DMS 273 (cell line): ENCODE data around the gene PRTFDC1.

Experiments
- DNase-seq: peaks from one replicate; lab custom pipeline; 2025; ENCODE audit not compliant: unreplicated experiment; lab: John Stamatoyannopoulos, UW

The PRTFDC1 gene

DNA sequence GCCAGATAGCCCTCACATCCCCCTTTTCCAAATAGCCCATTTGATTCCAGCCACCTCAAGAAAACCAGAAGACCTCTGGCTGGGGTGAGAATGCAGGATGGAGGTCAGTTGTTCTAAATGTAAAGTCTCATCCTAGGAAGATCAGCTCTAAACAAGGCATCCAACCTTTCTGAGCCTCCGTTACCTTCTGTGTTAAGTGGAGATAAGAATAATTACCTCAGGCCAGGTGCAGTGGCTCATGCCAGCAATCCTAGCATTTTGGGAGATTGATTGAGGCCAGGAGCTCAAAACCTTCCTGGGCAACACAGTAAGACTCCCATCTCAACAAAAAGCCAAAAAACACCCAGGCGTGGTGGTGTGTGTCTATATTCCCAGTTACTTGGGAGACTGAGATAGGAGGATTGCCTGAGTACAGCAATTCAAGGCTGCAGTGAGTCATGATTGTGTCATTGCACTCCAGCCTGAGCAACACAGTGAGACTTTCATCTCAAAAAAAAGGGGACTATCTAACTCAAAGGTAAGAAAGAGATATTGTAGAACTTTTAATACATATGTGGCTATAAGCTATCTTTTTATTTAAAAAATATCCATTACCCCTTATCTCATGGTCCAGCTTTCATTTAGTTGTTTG lies 43.5 kb downstream of the PRTFDC1 start:
- DNase-seq = no peak

DNA sequence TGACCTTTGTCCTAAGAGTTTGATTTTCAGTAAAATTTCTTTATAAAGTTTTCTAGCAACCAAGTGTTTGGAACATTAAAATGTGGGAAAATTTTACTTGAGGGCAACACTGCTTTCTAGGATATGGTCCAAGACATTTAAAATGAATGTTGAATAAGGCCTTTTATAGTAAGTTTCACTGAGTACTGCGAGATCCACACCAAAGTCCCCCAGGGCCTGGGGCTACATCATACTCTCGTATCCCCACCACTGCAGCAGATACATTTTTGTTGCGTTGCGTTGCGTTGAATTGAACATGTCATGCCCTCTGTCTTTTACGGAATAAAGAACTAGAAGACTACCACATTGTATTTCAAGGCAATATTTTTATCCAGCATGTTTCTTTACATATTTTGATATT lies 44.5 kb downstream of the PRTFDC1 start:
- DNase-seq = no peak

DNA sequence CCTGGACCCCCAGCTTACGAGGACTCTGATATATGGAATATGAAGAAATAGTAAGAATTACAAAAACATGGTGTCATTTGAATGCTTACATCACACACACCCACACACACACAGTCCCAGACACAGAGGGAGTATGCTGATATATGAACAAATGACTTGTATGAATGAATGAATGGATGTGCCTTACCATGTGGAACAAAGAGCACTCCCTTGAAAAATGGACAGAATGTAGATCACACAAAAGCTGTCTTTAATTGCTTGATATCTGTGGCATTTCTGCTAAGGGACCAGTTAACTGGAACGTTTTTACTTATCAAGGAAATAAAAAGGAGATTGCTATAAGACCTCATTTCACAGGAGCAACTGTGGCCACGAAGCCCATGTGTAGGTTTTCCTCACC lies 46.0 kb downstream of the PRTFDC1 start:
- DNase-seq = no peak

DNA sequence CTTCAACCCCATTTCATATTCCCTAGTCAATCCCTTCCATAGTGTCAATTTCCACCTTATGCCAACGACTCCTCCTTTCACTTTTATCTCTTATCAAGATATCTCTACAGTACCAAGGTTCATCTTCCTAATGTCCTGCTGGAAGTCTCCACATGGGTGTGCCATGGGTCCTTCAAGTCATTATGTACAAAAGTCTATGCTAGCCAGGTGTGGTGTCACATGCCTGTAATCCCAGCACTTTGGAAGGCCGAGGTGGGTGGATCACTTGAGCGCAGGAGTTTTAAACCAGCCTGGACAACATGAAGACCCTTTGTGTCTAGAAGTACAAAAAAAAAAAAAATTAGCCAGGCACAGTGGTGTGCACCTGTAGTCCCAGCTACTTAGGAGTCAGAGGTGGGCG lies 47.6 kb downstream of the PRTFDC1 start:
- DNase-seq = no peak

DNA sequence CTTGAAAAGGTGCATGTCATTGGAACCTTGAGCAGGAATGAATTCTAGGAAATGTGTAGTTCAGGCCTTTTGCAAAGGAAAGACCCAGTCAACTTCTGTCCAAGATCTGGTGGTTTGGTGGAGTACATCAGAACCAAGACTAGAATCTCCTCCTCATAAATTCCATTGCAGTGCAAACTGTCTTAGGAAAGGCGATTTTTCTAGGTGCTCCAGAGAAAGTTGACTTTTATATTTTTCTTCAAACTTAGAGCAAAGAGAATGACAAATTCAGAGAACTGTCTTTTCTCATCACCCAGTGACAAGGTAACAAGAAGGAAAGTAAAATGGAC lies 50.0 kb downstream of the PRTFDC1 start:
- DNase-seq = no peak

DNA sequence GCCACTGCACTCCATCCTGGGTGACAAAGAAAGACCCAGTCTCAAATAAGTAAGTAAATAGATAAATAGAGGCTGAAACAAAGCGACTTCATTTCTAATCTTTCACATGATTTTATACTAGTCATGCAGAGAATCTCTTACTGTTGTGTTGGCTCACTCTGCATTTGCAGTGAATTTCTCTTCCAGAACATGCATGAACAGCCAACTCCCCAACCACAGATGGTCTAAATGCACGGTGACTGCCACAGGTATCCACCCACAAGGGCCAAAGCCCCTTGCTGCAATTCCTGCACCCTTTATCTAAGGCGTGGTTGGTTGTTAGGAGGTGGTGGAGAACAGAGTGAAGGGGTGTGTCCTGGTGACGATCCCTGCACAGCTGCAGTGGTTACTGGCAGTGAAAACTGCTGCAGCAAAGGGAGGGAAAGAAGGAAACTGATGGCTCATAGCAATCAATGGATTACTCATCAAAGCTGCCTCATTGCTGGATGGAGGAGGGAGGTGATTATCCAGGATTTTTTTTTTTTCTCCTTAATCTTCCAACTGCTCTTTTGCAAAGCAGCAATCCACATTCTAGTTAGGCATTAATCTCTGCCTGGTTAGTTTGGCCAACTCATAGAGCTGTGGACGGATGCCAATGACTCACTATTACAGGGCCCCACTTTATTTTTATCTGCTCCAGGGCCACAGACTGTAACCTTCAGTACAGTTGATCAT lies 50.6 kb downstream of the PRTFDC1 start:
- peak; percentile 36 for DNase-seq

DNA sequence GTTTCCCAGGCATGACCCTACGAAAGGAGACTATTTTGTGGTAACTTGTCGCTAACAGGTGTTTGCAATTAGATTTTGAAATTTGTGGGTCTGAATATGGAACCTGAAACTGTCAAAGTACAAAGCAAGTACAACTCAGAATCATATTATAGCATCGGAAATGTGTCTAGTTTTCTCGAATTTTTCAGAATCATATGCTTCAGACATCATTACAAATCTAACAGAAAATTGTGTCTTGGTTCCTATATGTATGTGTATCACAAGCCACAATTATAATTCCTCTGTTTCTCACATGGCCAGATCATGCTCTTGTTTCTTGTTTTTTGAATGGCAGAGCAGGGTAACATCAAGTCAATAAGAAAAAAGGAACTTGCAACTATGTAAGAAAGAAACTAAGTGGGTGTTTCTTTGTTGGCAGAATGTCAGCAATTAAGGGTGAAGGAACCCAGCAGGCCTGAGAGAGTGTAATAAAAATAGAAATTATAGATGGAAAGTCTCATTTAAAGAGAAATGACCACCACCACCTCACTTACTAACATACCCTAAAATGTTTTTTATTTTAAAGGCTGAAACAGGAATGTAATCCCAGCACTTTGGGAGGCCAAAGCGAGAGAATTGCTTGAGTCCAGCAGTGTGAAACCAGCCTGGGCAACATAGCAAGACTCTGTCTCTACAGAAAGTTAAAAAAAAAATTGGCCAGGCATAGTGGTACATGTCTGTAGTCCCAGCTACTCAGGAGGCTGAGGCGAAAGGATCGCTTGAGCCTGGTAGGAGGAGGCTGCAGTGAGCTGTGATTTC lies 51.3 kb downstream of the PRTFDC1 start:
- no peak for DNase-seq

DNA sequence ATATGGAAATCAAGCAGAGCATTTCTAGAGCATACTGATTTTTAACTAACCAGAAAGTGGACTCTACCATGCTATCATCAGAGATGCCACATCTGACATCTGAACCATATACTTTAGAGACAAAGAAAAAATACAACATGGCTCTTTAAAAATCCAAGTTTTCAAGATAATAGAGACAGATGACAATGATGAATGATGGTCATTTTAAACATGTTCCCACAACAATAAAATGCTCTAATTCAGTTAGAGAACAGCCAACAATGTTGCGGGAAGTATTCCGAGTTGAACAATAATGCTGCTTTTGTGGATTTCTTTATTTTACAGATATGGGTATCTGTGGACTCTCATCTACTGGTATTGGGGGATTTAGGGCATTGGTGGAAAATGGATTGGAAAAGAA lies 52.8 kb downstream of the PRTFDC1 start:
- DNase-seq = no peak

DNA sequence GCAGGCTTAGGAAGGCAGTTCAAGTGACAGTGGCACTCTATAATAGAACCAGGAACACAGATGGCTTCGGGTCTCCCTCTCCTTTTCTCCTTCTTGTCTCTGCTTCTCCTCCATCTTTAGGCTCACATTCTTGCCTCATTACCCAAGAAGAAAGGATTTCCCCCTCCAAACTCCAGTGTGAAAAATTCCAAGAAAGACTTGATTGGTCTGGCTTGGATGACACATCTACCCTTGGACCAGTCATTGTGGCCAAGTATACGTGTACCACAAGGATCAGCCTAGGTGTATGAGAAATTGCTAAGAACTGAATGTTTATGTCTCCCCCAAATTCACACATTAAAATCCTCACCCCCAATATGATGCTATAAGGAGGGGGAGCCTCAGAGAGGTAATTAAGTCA lies 53.9 kb downstream of the PRTFDC1 start:
- DNase-seq = no peak

DNA sequence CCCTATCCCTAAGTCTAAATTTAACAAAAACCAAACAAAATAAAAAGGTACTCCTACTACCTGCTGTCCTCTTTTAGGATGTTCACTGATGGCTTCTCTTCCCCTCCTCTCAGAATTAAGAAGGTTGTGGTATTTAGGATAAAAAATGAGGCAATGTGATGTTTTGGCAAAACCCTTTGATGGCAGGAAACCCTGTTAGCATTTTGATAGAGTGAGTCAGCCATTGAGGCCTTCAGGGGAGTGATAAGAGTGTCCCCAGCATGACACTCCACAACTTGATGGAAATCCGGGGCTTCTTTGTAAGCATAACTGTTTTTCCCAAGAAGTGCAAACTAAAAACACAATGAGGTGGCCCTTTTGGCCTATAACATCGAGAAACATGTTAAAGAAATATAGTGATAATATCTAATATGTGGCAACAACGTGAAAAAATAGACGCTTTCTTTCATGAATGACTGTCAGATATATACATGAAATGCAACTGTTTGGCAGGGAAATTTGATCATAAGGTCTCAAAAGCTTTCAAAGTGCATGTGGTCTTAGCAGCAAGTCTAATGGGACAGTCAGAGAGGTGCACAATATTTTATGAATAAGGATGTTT lies 55.0 kb downstream of the PRTFDC1 start:
- DNase-seq = no peak

DNA sequence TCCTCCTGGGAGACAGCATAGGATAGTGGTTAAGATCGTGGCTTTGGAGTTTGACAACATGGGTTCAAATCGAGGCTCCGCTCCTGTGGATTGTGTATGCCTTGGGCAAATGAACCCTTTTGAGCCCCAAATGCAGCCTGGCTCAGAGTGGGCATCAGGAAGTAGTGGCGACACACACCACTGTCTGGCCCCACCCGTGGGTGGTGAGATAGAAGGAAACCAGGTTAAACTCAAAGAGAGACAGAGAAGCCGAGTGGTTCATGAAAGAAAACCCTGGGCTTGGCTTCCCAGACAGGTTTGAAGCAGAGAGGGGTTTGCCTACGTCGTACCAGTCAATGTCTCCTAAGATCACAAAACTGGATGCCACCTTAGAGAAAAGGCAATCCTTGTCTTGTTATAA lies 57.7 kb downstream of the PRTFDC1 start:
- no peak for DNase-seq

DNA sequence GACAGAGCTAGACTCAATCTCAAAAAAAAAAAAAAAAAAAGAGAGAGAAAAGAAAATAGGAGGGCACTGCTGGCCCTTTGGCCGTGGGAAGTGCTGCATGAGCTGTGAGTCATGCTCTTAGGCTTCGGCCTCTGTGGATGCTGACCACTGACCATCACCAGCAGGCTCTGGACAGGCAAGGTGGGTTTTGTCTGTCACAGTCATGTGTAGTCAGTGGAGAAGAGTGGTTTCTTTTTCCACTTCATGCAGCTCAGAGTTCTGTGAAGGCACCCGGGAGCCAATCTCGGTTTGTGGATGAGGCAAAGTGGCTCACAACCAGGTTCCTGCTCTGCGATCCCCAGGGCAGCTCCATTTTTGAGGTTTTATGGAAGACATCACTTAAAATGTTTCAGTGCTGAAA lies 58.1 kb downstream of the PRTFDC1 start:
- no peak for DNase-seq

DNA sequence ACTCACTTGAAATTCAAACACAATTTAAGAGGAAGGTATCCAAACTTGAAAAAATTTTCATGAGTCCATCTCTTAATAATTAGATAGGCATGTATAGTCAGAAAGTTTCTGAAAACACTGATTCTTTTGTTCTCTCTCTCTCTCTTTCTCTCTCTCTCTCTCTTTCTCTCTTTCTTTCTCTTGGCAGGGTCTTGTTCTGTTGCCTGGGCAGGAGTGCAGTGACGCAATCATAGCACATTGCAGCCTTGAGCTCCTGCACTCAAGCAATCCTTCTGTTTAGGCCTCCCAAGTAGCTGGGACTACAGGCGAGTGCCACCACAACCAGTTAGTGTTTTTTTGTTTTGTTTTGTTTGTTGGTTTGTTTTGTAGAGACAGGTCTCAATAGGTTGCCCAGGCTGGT lies 59.3 kb downstream of the PRTFDC1 start:
- no peak for DNase-seq

DNA sequence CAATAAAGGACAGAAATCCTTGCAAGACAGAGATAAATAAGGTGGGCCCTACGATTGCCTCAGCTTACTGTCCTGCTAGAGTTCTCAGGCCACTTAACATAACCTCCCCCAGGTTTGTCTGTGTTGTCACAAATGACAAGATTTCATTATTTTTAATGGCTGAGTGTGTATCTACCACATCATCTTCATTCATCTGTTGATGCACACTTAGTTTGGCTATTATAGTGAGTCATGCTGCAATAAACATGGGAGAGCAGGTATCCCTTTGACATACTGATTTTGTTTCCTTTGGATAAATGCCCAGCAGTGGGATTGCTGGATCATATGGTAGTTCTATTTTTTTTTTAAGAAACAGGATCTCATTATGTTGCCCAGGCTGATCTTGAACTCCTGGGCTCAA lies 60.6 kb downstream of the PRTFDC1 start:
- DNase-seq = peak; percentile 49

DNA sequence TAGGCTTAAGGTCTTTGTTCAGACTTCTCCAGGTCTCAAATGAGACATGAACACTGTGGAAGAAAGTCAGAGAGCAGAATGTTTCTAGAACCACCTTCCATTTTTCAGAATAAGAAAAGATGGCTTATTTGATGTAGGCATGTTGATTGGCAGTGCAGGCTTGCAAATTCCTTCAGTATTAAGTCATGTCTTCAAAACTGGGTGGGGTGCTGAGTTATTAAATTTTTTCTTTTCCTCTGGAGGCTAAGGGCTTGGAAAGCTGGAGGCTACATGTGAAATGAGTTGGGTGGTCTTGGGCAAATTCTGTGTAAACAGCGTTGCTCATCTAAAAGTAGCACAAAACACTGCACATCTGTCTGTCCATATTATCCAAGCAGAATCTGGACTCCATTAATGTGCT lies 62.8 kb downstream of the PRTFDC1 start:
- no peak for DNase-seq

DNA sequence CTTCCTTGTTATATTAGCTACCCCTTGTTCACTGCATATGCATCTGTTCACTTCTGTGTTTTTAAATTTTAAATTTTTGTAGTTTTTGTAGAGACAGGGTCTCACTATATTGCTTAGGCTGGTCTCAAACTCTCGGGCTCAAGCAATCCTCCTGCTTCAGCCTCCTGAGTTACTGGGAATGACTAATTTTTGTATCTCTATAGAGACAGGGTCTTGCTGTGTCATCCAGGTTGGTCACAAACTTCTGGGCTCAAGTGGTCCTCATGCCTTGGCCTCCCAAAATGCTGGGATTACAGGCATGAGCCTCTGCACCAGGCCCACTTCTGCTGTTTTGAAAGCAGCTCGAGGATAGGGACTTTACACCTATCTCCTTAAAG lies 64.6 kb downstream of the PRTFDC1 start:
- DNase-seq = no peak

DNA sequence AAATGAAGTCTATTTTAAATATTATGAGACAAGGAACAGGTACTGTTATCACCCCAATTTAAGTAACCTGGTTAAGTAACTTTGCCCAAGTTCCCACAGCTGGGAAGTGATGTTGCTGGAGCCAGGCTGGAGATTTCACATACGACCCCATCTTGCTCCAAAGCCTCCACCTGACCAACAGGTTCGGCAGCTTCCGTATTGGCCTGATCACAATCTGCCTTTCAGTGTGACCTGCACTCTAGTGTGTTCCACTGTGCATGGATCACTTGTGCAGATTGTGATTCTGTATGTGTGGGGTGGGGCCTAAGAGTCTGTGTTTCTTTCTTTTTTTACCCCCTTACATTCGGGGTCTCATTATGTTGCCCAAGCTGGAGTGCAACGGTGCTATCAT lies 66.1 kb downstream of the PRTFDC1 start:
- DNase-seq = no peak

DNA sequence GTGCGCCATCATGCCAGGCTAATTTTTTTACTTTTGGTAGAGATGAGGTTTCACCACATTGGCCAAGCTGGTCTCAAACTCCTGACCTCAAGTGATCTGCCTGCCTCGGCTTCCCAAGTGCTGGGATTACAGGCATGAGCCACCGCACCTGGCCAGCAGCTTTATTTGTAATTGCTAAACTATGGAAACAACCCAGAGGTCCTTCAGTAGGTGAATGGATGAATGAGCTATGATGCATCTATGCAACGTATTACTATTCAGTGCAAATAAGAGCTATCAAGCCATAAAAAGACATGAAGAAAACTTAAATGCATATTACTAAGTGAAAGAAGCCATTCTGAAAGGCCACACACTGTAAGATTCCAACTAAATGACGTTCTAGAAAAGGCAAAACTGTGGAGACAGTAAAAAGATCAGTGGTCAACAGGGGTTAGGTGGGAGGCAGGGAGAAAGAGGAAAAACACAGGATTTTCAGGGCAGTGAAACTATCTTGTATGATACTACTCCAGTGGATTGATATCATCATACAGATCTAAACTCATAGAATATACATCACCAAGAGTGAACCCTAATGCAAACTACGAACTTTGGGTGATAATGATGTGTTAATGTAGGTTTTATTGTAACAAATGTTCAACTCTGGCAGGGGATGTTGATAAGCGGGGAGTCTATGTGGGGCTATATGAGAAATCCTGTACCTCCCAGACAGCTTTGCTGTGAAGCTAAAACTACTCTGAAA lies 66.7 kb downstream of the PRTFDC1 start:
- DNase-seq = no peak

DNA sequence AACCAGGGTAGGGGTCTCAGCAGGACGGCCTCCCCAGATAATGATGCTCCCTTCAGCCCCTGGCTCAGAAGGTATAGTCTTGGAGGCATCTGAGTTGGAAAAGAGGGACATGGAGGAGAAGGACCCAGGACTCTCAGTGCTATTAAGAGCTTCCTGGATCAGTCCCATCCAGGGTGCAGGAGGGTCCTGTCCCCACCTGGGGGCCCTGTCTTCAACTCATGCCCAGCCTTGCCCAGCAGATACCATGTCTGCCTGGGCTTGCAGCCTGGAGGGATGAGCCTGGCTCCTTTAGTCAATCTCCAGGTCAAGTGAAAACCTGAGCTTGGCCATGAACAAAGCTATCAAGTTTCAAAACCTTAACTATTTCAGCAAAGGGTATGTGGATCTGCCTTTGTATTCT lies 67.6 kb downstream of the PRTFDC1 start:
- no peak for DNase-seq

DNA sequence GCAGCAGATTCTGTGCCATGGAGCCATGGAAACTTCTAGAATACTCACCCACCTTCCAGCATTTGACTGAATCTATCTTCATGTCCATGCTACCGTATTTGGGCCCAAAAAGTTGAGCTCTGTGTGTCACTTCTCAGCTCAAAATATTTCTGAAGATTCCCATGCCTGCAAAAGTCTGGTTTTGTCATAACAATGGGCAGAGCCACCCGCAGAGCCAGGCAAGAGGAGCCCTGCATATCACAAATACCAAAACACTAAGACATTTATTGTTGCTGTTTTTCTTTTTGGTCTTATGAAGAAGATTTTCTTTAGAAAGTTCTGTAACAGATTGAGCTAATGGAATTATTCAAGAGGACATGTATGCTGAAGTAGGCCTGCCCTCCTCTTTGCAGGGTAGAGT lies 68.1 kb downstream of the PRTFDC1 start:
- no peak for DNase-seq

DNA sequence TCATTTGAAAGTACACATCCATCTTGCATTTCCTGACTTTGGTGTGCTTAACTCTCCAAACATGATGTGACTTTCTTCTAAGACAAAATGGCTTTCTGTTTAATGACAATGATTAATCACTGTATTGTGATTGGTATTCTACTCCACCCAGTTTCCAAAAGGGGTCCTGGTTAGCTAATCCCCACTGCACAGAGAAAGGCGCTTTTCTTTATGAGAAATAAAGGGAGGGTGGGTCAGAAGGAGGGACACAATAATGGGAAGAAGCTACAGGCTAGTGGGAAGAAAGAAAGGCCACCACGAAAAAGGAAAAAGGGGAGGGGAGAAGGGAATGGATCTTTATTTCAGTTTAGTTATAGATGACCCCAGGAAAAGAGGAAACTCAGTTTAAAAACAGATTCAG lies 69.2 kb downstream of the PRTFDC1 start:
- no peak for DNase-seq
